ENCODE data around the gene SLC17A9. TPM values are rescaled to one million over a fixed set of nuclear protein-coding genes. Genes with fewer than 3 reads are reported as not detected.

SLC17A9 gene
- total and polyA plus RNA-seq, 2 experiments from 2014 or later = 32.0 to 39.3 TPM

GRCh38 chr20:62906647-62907375 is 45.7 kb upstream of the SLC17A9 start (continued):
- TF ChIP-seq, protein P1, sequence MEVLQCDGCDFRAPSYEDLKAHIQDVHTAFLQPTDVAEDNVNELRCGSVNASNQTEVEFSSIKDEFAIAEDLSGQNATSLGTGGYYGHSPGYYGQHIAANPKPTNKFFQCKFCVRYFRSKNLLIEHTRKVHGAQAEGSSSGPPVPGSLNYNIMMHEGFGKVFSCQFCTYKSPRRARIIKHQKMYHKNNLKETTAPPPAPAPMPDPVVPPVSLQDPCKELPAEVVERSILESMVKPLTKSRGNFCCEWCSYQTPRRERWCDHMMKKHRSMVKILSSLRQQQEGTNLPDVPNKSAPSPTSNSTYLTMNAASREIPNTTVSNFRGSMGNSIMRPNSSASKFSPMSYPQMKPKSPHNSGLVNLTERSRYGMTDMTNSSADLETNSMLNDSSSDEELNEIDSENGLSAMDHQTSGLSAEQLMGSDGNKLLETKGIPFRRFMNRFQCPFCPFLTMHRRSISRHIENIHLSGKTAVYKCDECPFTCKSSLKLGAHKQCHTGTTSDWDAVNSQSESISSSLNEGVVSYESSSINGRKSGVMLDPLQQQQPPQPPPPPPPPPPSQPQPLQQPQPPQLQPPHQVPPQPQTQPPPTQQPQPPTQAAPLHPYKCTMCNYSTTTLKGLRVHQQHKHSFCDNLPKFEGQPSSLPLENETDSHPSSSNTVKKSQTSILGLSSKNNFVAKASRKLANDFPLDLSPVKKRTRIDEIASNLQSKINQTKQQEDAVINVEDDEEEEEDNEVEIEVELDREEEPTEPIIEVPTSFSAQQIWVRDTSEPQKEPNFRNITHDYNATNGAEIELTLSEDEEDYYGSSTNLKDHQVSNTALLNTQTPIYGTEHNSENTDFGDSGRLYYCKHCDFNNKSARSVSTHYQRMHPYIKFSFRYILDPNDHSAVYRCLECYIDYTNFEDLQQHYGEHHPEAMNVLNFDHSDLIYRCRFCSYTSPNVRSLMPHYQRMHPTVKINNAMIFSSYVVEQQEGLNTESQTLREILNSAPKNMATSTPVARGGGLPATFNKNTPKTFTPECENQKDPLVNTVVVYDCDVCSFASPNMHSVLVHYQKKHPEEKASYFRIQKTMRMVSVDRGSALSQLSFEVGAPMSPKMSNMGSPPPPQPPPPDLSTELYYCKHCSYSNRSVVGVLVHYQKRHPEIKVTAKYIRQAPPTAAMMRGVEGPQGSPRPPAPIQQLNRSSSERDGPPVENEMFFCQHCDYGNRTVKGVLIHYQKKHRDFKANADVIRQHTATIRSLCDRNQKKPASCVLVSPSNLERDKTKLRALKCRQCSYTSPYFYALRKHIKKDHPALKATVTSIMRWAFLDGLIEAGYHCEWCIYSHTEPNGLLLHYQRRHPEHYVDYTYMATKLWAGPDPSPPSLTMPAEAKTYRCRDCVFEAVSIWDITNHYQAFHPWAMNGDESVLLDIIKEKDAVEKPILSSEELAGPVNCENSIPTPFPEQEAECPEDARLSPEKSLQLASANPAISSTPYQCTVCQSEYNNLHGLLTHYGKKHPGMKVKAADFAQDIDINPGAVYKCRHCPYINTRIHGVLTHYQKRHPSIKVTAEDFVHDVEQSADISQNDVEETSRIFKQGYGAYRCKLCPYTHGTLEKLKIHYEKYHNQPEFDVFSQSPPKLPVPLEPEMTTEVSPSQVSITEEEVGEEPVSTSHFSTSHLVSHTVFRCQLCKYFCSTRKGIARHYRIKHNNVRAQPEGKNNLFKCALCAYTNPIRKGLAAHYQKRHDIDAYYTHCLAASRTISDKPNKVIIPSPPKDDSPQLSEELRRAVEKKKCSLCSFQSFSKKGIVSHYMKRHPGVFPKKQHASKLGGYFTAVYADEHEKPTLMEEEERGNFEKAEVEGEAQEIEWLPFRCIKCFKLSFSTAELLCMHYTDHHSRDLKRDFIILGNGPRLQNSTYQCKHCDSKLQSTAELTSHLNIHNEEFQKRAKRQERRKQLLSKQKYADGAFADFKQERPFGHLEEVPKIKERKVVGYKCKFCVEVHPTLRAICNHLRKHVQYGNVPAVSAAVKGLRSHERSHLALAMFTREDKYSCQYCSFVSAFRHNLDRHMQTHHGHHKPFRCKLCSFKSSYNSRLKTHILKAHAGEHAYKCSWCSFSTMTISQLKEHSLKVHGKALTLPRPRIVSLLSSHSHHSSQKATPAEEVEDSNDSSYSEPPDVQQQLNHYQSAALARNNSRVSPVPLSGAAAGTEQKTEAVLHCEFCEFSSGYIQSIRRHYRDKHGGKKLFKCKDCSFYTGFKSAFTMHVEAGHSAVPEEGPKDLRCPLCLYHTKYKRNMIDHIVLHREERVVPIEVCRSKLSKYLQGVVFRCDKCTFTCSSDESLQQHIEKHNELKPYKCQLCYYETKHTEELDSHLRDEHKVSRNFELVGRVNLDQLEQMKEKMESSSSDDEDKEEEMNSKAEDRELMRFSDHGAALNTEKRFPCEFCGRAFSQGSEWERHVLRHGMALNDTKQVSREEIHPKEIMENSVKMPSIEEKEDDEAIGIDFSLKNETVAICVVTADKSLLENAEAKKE (CRISPR knock-in tag; IDR thresholded peaks at IDR 0.05) = no peak
- TF ChIP-seq CREB1 (CRISPR knock-in tag; IDR thresholded peaks at IDR 0.05; ENCODE audit: low read depth) (no peak), EZH2 (IDR thresholded peaks at IDR 0.05; ENCODE audit: low read depth, unreplicated experiment) (no peak), STAT1 (IDR thresholded peaks at IDR 0.05; ENCODE audit: unreplicated experiment) (no peak)
- TF ChIP-seq, protein P2, sequence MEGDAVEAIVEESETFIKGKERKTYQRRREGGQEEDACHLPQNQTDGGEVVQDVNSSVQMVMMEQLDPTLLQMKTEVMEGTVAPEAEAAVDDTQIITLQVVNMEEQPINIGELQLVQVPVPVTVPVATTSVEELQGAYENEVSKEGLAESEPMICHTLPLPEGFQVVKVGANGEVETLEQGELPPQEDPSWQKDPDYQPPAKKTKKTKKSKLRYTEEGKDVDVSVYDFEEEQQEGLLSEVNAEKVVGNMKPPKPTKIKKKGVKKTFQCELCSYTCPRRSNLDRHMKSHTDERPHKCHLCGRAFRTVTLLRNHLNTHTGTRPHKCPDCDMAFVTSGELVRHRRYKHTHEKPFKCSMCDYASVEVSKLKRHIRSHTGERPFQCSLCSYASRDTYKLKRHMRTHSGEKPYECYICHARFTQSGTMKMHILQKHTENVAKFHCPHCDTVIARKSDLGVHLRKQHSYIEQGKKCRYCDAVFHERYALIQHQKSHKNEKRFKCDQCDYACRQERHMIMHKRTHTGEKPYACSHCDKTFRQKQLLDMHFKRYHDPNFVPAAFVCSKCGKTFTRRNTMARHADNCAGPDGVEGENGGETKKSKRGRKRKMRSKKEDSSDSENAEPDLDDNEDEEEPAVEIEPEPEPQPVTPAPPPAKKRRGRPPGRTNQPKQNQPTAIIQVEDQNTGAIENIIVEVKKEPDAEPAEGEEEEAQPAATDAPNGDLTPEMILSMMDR (conservative IDR thresholded peaks at IDR 0.05; ENCODE audit: low read depth in 2 of 2) = no peak
